Trophoblast cell (in vitro differentiated cells and primary cell): ENCODE data around the gene IFNA16.
"Not testable (repeated sequence)": the region's sequence is repeated elsewhere in the genome, so short reads cannot be mapped to it uniquely, and the experiment has no call there.

Experiments used
- DNase-seq, 2 donors: peaks; one replicate each; pipeline ENCODE4 v3.0.0-alpha.2; 2016
- H2AFZ ChIP-seq: 2 replicates; pipeline ENCODE4 v1.6.1; 2013; ENCODE audit warnings: low read length, moderate library complexity, mild to moderate bottlenecking; ENCODE audit not compliant: insufficient read depth, poor library complexity
- H2AK5ac ChIP-seq: 2 replicates; pipeline ENCODE4 v1.6.1; 2013; ENCODE audit warnings: mild to moderate bottlenecking, low read length
- H2BK120ac ChIP-seq: 2 replicates; pipeline ENCODE4 v1.6.1; 2013; ENCODE audit warnings: low read length, mild to moderate bottlenecking, moderate library complexity; ENCODE audit not compliant: insufficient read depth, poor library complexity
- H2BK12ac ChIP-seq: 2 replicates; pipeline ENCODE4 v1.6.1; 2013; ENCODE audit warnings: mild to moderate bottlenecking, low read length, moderate library complexity
- H2BK5ac ChIP-seq: 2 replicates; pipeline ENCODE4 v1.6.1; 2013; ENCODE audit warnings: low read length, low read depth, moderate library complexity, mild to moderate bottlenecking; ENCODE audit not compliant: poor library complexity
- H3K14ac ChIP-seq: 2 replicates; pipeline ENCODE4 v1.6.1; 2013; ENCODE audit warnings: mild to moderate bottlenecking, low read length
- H3K18ac ChIP-seq: 2 replicates; pipeline ENCODE4 v1.6.1; 2013; ENCODE audit warnings: mild to moderate bottlenecking, low read length
- H3K23ac ChIP-seq: 2 replicates; pipeline ENCODE4 v1.6.1; 2013; ENCODE audit warnings: low read length
- H3K27ac ChIP-seq: 2 replicates; pipeline ENCODE4 v1.5.1; 2013; ENCODE audit warnings: low read depth, mild to moderate bottlenecking, inconsistent platforms, low read length, moderate library complexity
- H3K27me3 ChIP-seq: 2 replicates; pipeline ENCODE4 v1.6.1; 2013; ENCODE audit warnings: inconsistent platforms, mild to moderate bottlenecking, low read length, moderate library complexity; ENCODE audit not compliant: insufficient read depth
- H3K36me3 ChIP-seq, 2 experiments: 1 replicate in 1 of 2; 2 replicates in 1 of 2; pipeline ENCODE4 v1.6.1; 2013; ENCODE audit warnings: low read length in 2 of 2, mild to moderate bottlenecking in 2 of 2, moderate library complexity in 1 of 2; ENCODE audit not compliant: insufficient read depth in 2 of 2, control insufficient read depth in 1 of 2
- H3K4ac ChIP-seq: 2 replicates; pipeline ENCODE4 v1.6.1; 2013; ENCODE audit warnings: low read depth, mild to moderate bottlenecking, low read length, moderate library complexity
- H3K4me1 ChIP-seq, 2 experiments: 1 replicate in 1 of 2; 2 replicates in 1 of 2; pipeline ENCODE4 v1.6.1; 2013; ENCODE audit warnings: low read length in 2 of 2, mild to moderate bottlenecking in 2 of 2, moderate library complexity in 1 of 2; ENCODE audit not compliant: insufficient read depth in 2 of 2, control insufficient read depth in 1 of 2
- H3K4me2 ChIP-seq: 2 replicates; pipeline ENCODE4 v1.6.1; 2013; ENCODE audit warnings: inconsistent platforms, mild to moderate bottlenecking, low read length, moderate library complexity
- H3K4me3 ChIP-seq: 2 replicates; pipeline ENCODE4 v1.5.1; 2013; ENCODE audit warnings: mild to moderate bottlenecking, low read depth, low read length, inconsistent platforms
- H3K79me1 ChIP-seq: one replicate; pipeline ENCODE4 v1.6.1; 2013; ENCODE audit warnings: low read length
- H3K79me2 ChIP-seq: 2 replicates; pipeline ENCODE4 v1.6.1; 2013; ENCODE audit warnings: low read length, mild to moderate bottlenecking; ENCODE audit not compliant: control insufficient read depth, insufficient read depth, poor library complexity
- H3K9ac ChIP-seq: 2 replicates; pipeline ENCODE4 v1.6.1; 2013; ENCODE audit warnings: mild to moderate bottlenecking, low read length
- H3K9me3 ChIP-seq: 2 replicates; pipeline ENCODE4 v1.6.1; 2013; ENCODE audit warnings: low read depth, mild to moderate bottlenecking, control low read depth, inconsistent platforms, low read length; ENCODE audit not compliant: insufficient read depth
- H4K12ac ChIP-seq: 2 replicates; pipeline ENCODE4 v1.6.1; 2013; ENCODE audit warnings: low read depth, mild to moderate bottlenecking, low read length, moderate library complexity
- H4K8ac ChIP-seq: 2 replicates; pipeline ENCODE4 v1.6.1; 2013; ENCODE audit warnings: low read depth, mild to moderate bottlenecking, low read length, moderate library complexity
- H4K91ac ChIP-seq: one replicate; pipeline ENCODE4 v1.6.1; 2013; ENCODE audit warnings: low read depth, mild to moderate bottlenecking, low read length, moderate library complexity
- WGBS: extraction: QIAGEN DNeasy Blood & Tissue Kit; methylation state at CpG from one replicate; pipeline ENCODE4 v1.1.7; 2013; ENCODE audit warnings: missing lambda C conversion rate; ENCODE audit not compliant: insufficient read length, insufficient coverage; ENCODE audit errors: extremely low coverage; 5-methylcytosine and 5-hydroxymethylcytosine counted together

Gene IFNA16

DNA sequence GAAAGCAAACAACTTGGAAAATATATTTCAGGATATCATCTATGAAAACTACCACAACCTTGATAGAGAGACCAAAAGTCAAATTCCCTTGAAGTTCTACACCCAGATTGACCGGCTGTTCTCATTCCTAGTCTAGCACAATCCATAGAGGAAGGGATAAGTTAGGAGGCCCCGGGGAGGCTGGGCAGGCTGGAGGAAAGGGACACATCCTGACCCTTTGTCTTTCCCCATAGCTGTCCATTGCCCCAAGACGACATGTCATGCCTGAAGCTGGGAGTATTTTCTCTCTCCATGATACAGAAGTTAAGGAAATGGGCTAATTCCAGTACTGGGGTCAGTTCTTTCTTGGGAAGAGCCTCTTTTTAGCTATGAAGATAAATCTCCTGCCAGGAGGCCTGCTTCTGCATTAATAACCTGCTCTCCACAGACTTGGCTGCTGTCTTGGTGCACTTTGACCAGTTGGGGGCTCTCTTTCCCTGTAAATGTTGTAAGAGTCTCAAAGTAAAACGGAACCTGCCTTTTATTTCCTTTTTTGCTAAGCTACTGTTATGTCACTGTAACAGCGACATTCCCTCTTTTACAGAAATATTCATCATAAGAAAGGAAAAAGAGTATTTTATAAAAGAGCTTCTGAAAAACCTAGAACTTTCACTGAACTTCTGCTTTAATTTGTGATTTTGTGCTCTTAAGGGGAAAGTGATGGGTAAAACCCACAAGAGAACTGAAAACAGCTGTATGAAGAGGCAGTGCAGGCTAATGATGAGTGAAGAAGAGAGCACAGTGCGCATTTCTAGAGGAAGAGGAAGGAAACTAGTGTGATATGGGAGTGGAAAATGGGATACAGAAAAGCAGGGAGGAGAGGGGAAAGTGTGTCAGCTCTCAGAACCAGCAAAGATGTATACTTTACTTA, 22.0 kb downstream of the IFNA16 start:
- not testable (repeated sequence) for H3K4ac ChIP-seq, H3K23ac ChIP-seq, H3K4me1 ChIP-seq, H4K12ac ChIP-seq, H3K79me2 ChIP-seq, H2BK5ac ChIP-seq, H2AFZ ChIP-seq, H3K18ac ChIP-seq, H3K36me3 ChIP-seq, H2BK120ac ChIP-seq, H3K9ac ChIP-seq, H3K27ac ChIP-seq, H3K9me3 ChIP-seq, H3K27me3 ChIP-seq, H3K4me2 ChIP-seq, H2AK5ac ChIP-seq, H4K8ac ChIP-seq, H2BK12ac ChIP-seq, H3K4me3 ChIP-seq, H3K14ac ChIP-seq, H4K91ac ChIP-seq, H3K79me1 ChIP-seq
- peak in 1 of 2 donors; percentile 52 for DNase-seq
- no CpG with 5 or more reads among the region's 6 CpGs for WGBS

DNA sequence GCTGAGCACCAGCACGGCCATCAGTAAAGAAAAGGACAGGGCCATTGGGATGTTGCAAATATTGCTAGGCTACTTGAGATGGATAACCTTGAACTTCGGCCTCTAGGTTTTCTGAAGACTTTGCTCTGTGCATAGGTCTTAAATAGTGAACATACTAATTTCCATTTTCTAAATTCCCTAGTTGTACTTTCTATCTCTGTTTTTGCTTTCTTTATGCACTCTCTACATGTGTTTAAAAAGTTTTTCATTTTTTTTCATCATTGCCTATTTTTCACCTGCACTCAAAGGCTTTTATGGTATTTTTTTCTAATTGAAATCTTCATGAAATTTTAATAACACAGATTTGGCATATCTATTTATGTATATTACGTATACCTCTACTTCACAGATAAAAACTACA, 29.6 kb downstream of the IFNA16 start, which contains the start of gene IFNA4:
IFNA4 (minus strand) TSS at position 101 of the 400 bp plus-strand sequence; CDS start at position 45, 56 bp downstream.
- H2AK5ac ChIP-seq, H3K27ac ChIP-seq, H3K79me2 ChIP-seq, H3K18ac ChIP-seq, H2BK5ac ChIP-seq, H4K91ac ChIP-seq, H3K9ac ChIP-seq, H3K36me3 ChIP-seq, H2AFZ ChIP-seq, H3K4ac ChIP-seq, H2BK120ac ChIP-seq, H4K8ac ChIP-seq, H3K4me2 ChIP-seq, H3K14ac ChIP-seq, H3K23ac ChIP-seq, H3K4me1 ChIP-seq, H3K27me3 ChIP-seq, DNase-seq, H3K9me3 ChIP-seq, H3K79me1 ChIP-seq, H3K4me3 ChIP-seq, H2BK12ac ChIP-seq, H4K12ac ChIP-seq: not testable (repeated sequence)
- no CpG with 5 or more reads among the region's 3 CpGs for WGBS

DNA sequence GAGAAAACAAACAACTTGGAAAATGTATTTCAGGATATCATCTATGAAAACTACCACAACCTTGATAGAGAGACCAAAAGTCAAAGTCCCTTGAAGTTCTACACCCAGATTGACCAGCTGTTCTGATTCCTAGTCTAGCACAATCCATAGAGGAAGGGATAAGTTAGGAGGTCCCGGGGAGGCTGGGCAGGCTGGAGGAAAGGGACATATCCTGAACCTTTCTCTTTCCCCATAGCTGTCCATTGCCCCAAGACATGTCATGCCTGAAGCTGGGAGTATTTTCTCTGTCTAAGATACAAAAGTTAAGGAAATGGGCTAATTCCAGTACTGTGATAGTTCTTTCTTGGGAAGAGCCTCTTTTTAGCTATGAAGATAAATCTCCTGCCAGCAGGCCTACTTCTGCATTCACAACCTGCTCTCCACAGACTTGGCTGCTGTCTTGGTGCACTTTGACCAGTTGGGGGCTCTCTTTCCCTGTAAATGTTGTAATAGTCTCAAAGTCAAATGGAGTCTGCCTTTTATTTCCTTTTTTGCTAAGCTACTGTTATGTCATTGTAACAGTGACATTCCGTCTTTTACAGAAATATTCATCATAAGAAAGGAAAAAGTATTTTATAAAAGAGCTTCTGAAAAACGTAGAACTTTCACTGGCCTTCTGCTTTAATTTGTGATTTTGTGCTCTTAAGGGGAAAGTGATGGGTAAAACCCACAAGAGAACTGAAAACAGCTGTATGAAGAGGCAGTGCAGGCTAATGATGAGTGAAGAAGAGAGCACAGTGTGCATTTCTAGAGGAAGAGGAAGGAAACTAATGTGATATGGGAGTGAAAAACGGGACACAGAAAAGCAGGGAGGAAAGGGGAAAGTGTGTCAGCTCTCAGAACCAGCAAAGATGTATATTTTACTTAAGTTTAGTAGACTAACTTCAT, 34.0 kb downstream of the IFNA16 start:
- not testable (repeated sequence) for H3K23ac ChIP-seq, H3K9me3 ChIP-seq, H2BK120ac ChIP-seq, H4K12ac ChIP-seq, H2AFZ ChIP-seq, H3K36me3 ChIP-seq, H3K4ac ChIP-seq, H3K18ac ChIP-seq, H3K9ac ChIP-seq, H2AK5ac ChIP-seq, H3K79me1 ChIP-seq, H4K91ac ChIP-seq, H3K4me2 ChIP-seq, H3K27me3 ChIP-seq, H4K8ac ChIP-seq, H3K79me2 ChIP-seq, H2BK12ac ChIP-seq, H3K27ac ChIP-seq, H3K14ac ChIP-seq, H2BK5ac ChIP-seq, H3K4me3 ChIP-seq, H3K4me1 ChIP-seq
- WGBS = no CpG with 5 or more reads among the region's 4 CpGs
- peak; percentile 6 to 42 for DNase-seq

DNA sequence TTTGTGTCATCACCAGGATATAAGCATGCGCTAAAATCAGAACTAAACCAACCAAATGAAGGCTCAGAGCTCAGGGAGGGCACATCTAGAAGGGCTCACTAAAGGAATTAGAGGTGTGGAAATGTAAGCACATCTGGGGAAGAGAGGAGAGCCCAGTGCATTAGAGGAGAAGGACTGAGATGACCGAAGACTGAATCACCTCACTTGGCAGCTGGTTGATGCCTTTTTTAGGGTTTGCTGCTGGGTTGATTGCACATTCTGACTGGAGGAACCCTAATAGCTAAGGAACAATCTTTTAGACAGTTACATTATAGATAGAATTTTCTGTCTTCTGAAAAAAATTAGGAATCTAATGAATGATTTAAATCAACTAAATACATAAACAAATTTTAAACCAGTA, 42.4 kb downstream of the IFNA16 start:
- H4K12ac ChIP-seq = no peak overlapping the region
- WGBS = no CpG with 5 or more reads among the region's 2 CpGs

More for the DNA sequence above, 42.4 kb downstream of the IFNA16 start:
- no peak overlapping the region for H3K9ac ChIP-seq
- H3K9me3 ChIP-seq = no peaks in the 10 kb centered on the region
- H3K36me3 ChIP-seq = no peaks in the 10 kb centered on the region
- no peak overlapping the region for H3K4ac ChIP-seq
- H2BK12ac ChIP-seq = no peak overlapping the region
- no peak overlapping the region for H3K23ac ChIP-seq
- H2AK5ac ChIP-seq = no peak overlapping the region
- no peak overlapping the region for H4K8ac ChIP-seq
- no peak overlapping the region for H3K14ac ChIP-seq
- H3K18ac ChIP-seq = no peak overlapping the region
- H3K79me2 ChIP-seq = no peaks in the 10 kb centered on the region
- no peaks in the 10 kb centered on the region for H3K79me1 ChIP-seq
- DNase-seq = no peak
- no peak overlapping the region for H2BK5ac ChIP-seq
- H2BK120ac ChIP-seq = no peak overlapping the region
- H4K91ac ChIP-seq = no peak overlapping the region
- no peak overlapping the region for H3K4me3 ChIP-seq
- H3K4me1 ChIP-seq = no peaks in the 10 kb centered on the region
- no peak overlapping the region for H2AFZ ChIP-seq
- no peaks in the 10 kb centered on the region for H3K27me3 ChIP-seq
- no peak overlapping the region for H3K4me2 ChIP-seq
- no peak overlapping the region for H3K27ac ChIP-seq
